Tibial nerve (tissue), 4 donors: ENCODE data around the gene ANKMY1. TPM values are rescaled to one million over a fixed set of nuclear protein-coding genes. Genes with fewer than 3 reads are reported as not detected.

Experiments
- DNase-seq, 2 donors: peaks; one replicate each; pipeline ENCODE4 v3.0.0-alpha.2; 2019; ENCODE audit warnings: low spot score in 2 of 2
- H3K27ac ChIP-seq, 4 donors: fragments of 200-600 bp; sonication (generic) in 3 of 4; one replicate each; pipeline ENCODE4 v1.5.1; 2017 to 2019; ENCODE audit warnings: mild to moderate bottlenecking in 1 of 4
- H3K27me3 ChIP-seq, 2 donors: fragments of 200-600 bp; sonication (generic) in 1 of 2; one replicate each; pipeline versions ENCODE4 v1.5.1 to v1.6.0; 2017 to 2019
- H3K36me3 ChIP-seq, 3 donors: fragments of 200-600 bp; sonication (generic); one replicate each; pipeline ENCODE4 v1.5.1; 2018 to 2019
- H3K4me1 ChIP-seq, 4 donors: fragments of 200-600 bp; sonication (generic) in 3 of 4; one replicate each; pipeline ENCODE4 v1.5.1; 2017 to 2019
- H3K4me3 ChIP-seq, 4 donors: fragments of 200-600 bp; sonication (generic) in 3 of 4; one replicate each; pipeline ENCODE4 v1.5.1; 2017 to 2019; ENCODE audit warnings: mild to moderate bottlenecking in 1 of 4, moderate library complexity in 1 of 4
- H3K9me3 ChIP-seq, 4 donors: fragments of 200-600 bp; sonication (generic) in 3 of 4; one replicate each; pipeline ENCODE4 v1.5.1; 2017 to 2019
- EP300 ChIP-seq, 2 donors: sonication (generic); formaldehyde crosslinking; IDR thresholded peaks; one replicate each; pipeline ENCODE4 v1.6.1; 2017; ENCODE audit warnings: antibody characterized with exemption in 2 of 2, mild to moderate bottlenecking in 1 of 2
- POLR2A ChIP-seq, 2 donors: fragments of 450-650 bp; IDR thresholded peaks; one replicate each; pipeline ENCODE4 v1.6.1; 2017; ENCODE audit warnings: antibody characterized with exemption in 2 of 2, mild to moderate bottlenecking in 2 of 2, moderate library complexity in 2 of 2
- WGBS, 2 donors: methylation state at CpG; one replicate each; pipeline ENCODE4 v1.1.5; 2018; 5-methylcytosine and 5-hydroxymethylcytosine counted together
- total RNA-seq, 4 donors: library from RNA; depleted of rRNA; stranded (reverse); fragments of >200 nt; gene quantifications; one replicate each; pipeline ENCODE4 v1.1.0, GENCODE V29; 2016
- TF ChIP-seq, protein P1 (sequence below), 5 experiments: fragments of 200-600 bp in 3 of 5; fragments of 450-650 bp in 2 of 5; sonication (generic) in 3 of 5; IDR thresholded peaks; one replicate each; pipeline ENCODE4 v1.5.1; 2016 to 2019; ENCODE audit warnings: antibody characterized with exemption in 5 of 5, mild to moderate bottlenecking in 3 of 5, moderate library complexity in 2 of 5

The ANKMY1 gene
- total RNA-seq, 4 donors from 2014 or later = 14.2 to 24.0 (median 21.4) TPM

DNA sequence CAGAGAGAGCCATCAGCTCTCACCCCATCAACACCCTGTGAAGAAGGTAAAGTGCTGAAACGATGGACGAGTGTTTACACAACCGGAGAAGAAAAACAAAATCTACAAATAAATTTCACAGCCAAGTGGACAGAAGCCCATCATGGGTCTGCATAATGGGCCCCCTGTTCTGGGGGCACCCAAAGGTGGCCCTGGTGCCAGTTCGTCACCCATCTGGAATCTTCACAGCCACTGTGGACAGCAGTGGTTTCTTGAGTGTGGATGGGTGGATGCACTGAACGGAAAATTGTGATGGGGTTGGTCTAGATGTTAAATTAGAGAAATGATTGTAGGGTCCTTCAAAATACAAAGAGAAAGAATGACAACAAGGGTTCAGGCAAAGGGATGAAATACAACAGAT, 38.8 kb downstream of the ANKMY1 start:
- no peak overlapping the region for H3K4me3 ChIP-seq
- H3K4me1 ChIP-seq = peaks cover 0 to 17% (median 0%) of the 10 kb centered on the region in 4 donors
- 84 to 86% methylated on average over 5 of the region's 5 CpGs for WGBS, 2 donors
- no peak for DNase-seq
- H3K27ac ChIP-seq = no peak overlapping the region
- H3K9me3 ChIP-seq = no peaks in the 10 kb centered on the region
- H3K27me3 ChIP-seq = peaks cover 0 to 11% of the 10 kb centered on the region in 2 donors
- TF ChIP-seq POLR2A (IDR thresholded peaks at IDR 0.05) = no peak
- TF ChIP-seq, protein P1, sequence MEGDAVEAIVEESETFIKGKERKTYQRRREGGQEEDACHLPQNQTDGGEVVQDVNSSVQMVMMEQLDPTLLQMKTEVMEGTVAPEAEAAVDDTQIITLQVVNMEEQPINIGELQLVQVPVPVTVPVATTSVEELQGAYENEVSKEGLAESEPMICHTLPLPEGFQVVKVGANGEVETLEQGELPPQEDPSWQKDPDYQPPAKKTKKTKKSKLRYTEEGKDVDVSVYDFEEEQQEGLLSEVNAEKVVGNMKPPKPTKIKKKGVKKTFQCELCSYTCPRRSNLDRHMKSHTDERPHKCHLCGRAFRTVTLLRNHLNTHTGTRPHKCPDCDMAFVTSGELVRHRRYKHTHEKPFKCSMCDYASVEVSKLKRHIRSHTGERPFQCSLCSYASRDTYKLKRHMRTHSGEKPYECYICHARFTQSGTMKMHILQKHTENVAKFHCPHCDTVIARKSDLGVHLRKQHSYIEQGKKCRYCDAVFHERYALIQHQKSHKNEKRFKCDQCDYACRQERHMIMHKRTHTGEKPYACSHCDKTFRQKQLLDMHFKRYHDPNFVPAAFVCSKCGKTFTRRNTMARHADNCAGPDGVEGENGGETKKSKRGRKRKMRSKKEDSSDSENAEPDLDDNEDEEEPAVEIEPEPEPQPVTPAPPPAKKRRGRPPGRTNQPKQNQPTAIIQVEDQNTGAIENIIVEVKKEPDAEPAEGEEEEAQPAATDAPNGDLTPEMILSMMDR (IDR thresholded peaks at IDR 0.05) = no peak
- TF ChIP-seq EP300 (IDR thresholded peaks at IDR 0.05) = no peak
- H3K36me3 ChIP-seq = peaks cover 0 to 24% (median 14%) of the 10 kb centered on the region in 3 donors

DNA sequence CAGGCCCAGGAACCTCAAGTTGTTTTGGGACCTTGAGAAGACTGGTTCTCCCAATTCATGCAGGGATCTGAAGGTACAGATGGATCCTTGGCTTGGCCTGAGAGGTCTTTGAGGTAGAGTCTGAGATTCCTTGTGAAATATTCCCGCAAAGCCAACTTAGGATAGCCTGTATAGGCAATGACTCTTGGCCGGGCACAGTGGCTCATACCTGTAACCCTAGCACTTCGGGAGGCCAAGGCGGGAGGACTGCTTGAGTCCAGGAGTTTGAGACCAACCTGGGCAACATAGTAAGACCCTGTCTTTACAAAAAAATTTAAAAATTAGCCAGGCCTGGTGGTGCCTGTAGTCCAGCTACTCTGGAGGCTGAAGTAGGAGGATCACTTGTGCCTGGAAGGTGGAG, 40.4 kb downstream of the ANKMY1 start:
- H3K4me3 ChIP-seq = no peak overlapping the region
- WGBS, 2 donors = 97 to 100% methylated on average over 3 to 4 of the region's 4 CpGs
- H3K27ac ChIP-seq = no peak overlapping the region
- TF ChIP-seq EP300 (IDR thresholded peaks at IDR 0.05) (no peak), POLR2A (IDR thresholded peaks at IDR 0.05) (no peak)
- TF ChIP-seq, protein P1 (IDR thresholded peaks at IDR 0.05) = no peak
- H3K4me1 ChIP-seq = peaks cover 0 to 21% (median 0%) of the 10 kb centered on the region in 4 donors
- no peak for DNase-seq
- H3K9me3 ChIP-seq = no peaks in the 10 kb centered on the region
- peaks cover 0 to 13% (median 3%) of the 10 kb centered on the region in 3 donors for H3K36me3 ChIP-seq
- H3K27me3 ChIP-seq = peaks cover 0 to 11% of the 10 kb centered on the region in 2 donors

- TF ChIP-seq EP300 (IDR thresholded peaks at IDR 0.05) (no peak), POLR2A (IDR thresholded peaks at IDR 0.05) (no peak)
- TF ChIP-seq, protein P1 (IDR thresholded peaks at IDR 0.05) = no peak
- Histone ChIP-seq H3K36me3 (peaks cover 0 to 31% (median 0%) of the 10 kb centered on the region in 3 donors), H3K27ac (no peak overlapping the region), H3K4me3 (no peak overlapping the region), H3K27me3 (no peaks in the 10 kb centered on the region), H3K4me1 (peaks cover 0 to 11% (median 0%) of the 10 kb centered on the region in 4 donors), H3K9me3 (no peaks in the 10 kb centered on the region)
- no peak for DNase-seq
- 89 to 93% methylated on average over 2 of the region's 2 CpGs for WGBS, 2 donors
Measured at GRCh38 chr2:240514631-240515030, 43.2 kb downstream of the ANKMY1 start.

DNA sequence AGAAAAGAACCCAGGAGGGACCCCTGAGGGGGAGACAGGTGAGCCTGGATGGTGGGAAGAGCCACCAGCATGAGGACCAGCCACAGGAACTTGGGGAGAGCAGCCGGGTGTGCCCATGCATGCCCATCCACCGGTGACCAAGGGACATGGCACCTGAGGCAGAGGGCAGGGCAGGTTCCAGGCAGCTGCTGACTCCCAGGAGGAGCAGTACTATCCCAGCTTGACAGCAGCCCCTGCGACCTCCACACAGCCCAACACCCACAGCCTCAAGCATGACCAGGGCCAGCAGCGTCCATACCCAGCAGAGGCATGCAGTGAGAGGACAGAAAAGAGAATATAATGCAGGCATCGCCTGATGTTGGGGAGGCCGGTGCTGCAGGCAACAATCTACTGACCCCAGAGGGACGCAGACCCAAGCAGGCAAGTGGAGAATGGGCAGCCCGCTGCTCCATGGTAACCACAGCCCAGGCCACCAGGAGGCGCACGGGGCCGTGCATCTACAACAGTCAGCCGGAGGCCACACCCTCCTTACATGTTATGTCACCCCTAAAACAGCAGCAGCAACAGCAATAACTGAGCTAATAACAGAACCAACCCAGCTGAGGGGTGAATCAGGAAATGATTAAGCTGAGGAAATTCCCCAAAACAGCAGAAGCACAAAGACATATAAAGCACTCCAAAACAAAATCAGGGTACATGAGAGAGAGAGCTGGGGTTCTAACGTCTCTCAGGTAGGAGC, 44.1 kb downstream of the ANKMY1 start:
- TF ChIP-seq EP300 (IDR thresholded peaks at IDR 0.05) = no peak
- TF ChIP-seq, protein P1 (IDR thresholded peaks at IDR 0.05) = peak; percentile 59 to 80 (median 72)
- no peak for TF ChIP-seq POLR2A (IDR thresholded peaks at IDR 0.05)
- H3K27me3 ChIP-seq = no peaks in the 10 kb centered on the region
- 31 to 40% methylated on average over 12 to 13 of the region's 13 CpGs for WGBS, 2 donors
- H3K4me3 ChIP-seq = no peak overlapping the region
- peak; percentile 64 to 85 for DNase-seq
- H3K4me1 ChIP-seq = peaks cover 0 to 6% (median 0%) of the 10 kb centered on the region in 4 donors
- H3K9me3 ChIP-seq = no peaks in the 10 kb centered on the region
- H3K27ac ChIP-seq = no peak overlapping the region
- peaks cover 0 to 40% (median 0%) of the 10 kb centered on the region in 3 donors for H3K36me3 ChIP-seq
